Chondrocyte (in vitro differentiated cells): ENCODE results near the gene SLC25A38. TPM values are rescaled to one million over a fixed set of nuclear protein-coding genes. Genes with fewer than 3 reads are reported as not detected.
"Not testable (repeated sequence)": the region's sequence is repeated elsewhere in the genome, so short reads cannot be mapped to it uniquely, and the experiment has no call there.

ENCODE experiments used
- DNase-seq: peaks from one replicate; pipeline ENCODE4 v3.0.0; 2021; ENCODE audit warnings: mixed read lengths, low spot score
- H3K27ac Mint-ChIP-seq: one replicate; pipeline ENCODE4 v1.8.0; 2021; ENCODE audit warnings: mild to moderate bottlenecking, moderate library complexity, mixed read lengths; ENCODE audit not compliant: unreplicated experiment
- H3K27me3 Mint-ChIP-seq: 2 replicates; pipeline ENCODE4 v1.8.0; 2021; ENCODE audit warnings: low read depth, mixed read lengths
- H3K36me3 Mint-ChIP-seq: 2 replicates; pipeline ENCODE4 v1.8.0; 2021; ENCODE audit warnings: low read depth, mixed read lengths
- H3K4me1 Mint-ChIP-seq: 2 replicates; pipeline ENCODE4 v1.8.0; 2021; ENCODE audit warnings: low read depth, mild to moderate bottlenecking, mixed read lengths
- H3K4me3 Mint-ChIP-seq: one replicate; pipeline ENCODE4 v1.8.0; 2021; ENCODE audit warnings: mild to moderate bottlenecking, moderate library complexity, mixed read lengths; ENCODE audit not compliant: unreplicated experiment
- H3K9me3 Mint-ChIP-seq: 2 replicates; pipeline ENCODE4 v1.8.0; 2021; ENCODE audit warnings: low read depth, mixed read lengths
- total RNA-seq: library from RNA; stranded (reverse); gene quantifications from 3 replicates; pipeline ENCODE4 v1.2.1, GENCODE V29; 2021
- TF ChIP-seq, protein P1 (sequence below): fragments of 200-600 bp; sonication (generic); IDR thresholded peaks from 2 replicates; pipeline ENCODE4 v1.5.0; 2021; ENCODE audit warnings: antibody characterized with exemption, mild to moderate bottlenecking, moderate library complexity

The SLC25A38 gene
- total RNA-seq, 1 donor from 2014 or later = 26.5 TPM

- no peak overlapping the region for H3K4me3 Mint-ChIP-seq
- no peak for DNase-seq
- no peaks in the 10 kb centered on the region for H3K9me3 Mint-ChIP-seq
- peaks cover 35% of the 10 kb centered on the region for H3K36me3 Mint-ChIP-seq
- TF ChIP-seq, protein P1, sequence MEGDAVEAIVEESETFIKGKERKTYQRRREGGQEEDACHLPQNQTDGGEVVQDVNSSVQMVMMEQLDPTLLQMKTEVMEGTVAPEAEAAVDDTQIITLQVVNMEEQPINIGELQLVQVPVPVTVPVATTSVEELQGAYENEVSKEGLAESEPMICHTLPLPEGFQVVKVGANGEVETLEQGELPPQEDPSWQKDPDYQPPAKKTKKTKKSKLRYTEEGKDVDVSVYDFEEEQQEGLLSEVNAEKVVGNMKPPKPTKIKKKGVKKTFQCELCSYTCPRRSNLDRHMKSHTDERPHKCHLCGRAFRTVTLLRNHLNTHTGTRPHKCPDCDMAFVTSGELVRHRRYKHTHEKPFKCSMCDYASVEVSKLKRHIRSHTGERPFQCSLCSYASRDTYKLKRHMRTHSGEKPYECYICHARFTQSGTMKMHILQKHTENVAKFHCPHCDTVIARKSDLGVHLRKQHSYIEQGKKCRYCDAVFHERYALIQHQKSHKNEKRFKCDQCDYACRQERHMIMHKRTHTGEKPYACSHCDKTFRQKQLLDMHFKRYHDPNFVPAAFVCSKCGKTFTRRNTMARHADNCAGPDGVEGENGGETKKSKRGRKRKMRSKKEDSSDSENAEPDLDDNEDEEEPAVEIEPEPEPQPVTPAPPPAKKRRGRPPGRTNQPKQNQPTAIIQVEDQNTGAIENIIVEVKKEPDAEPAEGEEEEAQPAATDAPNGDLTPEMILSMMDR = no peak
- peaks cover 8% of the 10 kb centered on the region for H3K4me1 Mint-ChIP-seq
- no peaks in the 10 kb centered on the region for H3K27me3 Mint-ChIP-seq
- no peak overlapping the region for H3K27ac Mint-ChIP-seq
These were observed 31.3 kb downstream of the SLC25A38 start for GRCh38 chr3:39414421-39414907.

DNA sequence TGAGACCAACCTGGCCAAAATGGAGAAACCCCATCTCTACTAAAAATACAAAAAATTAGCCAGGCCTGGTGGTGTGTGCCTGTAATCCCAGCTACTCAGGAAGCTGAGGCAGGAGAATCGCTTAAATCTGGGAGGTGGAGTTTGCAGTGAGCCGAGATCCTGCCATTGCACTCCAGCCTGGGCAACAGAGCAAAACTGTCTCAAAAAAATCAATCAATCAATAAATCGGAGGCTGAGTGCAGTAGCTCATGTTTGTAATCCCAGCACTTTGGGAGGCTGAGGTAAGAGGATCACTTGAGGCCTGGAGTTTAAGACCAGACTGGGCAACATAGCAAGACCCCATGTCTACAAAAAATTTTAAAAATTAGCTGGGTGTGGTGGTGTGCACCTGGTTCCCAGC lies 32.1 kb downstream of the SLC25A38 start:
- not testable (repeated sequence) for H3K27me3 Mint-ChIP-seq, H3K9me3 Mint-ChIP-seq, H3K4me1 Mint-ChIP-seq, DNase-seq, H3K27ac Mint-ChIP-seq, H3K4me3 Mint-ChIP-seq
- peaks cover 30% of the 10 kb centered on the region for H3K36me3 Mint-ChIP-seq

DNA sequence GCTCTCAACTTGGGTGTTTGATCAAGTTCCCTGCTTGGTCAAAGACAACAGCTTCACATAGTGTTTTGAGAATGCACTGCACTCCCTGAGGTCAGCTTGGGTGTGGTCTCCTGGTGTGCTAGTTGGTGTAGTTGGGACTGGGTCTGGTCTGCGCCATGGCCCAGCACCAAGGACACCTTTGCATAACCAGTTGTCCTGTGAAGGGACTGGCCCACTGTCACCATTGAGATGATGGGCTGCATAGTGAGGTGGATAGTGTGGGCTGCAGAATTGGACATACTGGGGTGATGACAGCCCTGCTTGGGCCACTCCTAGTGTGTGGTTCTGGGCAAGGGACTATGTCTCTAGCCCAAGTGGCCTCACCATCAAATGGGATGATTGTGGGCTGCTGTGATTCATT lies 32.8 kb downstream of the SLC25A38 start:
- Mint-ChIP-seq H3K27ac (no peak overlapping the region), H3K4me3 (no peak overlapping the region), H3K36me3 (peaks cover 26% of the 10 kb centered on the region), H3K9me3 (no peaks in the 10 kb centered on the region), H3K27me3 (no peaks in the 10 kb centered on the region), H3K4me1 (no peaks in the 10 kb centered on the region)
- DNase-seq = no peak
- TF ChIP-seq, protein P1 = no peak

- not testable (repeated sequence) for H3K9me3 Mint-ChIP-seq, H3K4me3 Mint-ChIP-seq, DNase-seq, H3K27ac Mint-ChIP-seq, H3K27me3 Mint-ChIP-seq, H3K4me1 Mint-ChIP-seq
- H3K36me3 Mint-ChIP-seq = peaks cover 17% of the 10 kb centered on the region
These were observed 33.8 kb downstream of the SLC25A38 start for GRCh38 chr3:39416998-39417397.

GRCh38 chr3:39418556-39419225 lies 35.5 kb downstream of the SLC25A38 start:
- H3K36me3 Mint-ChIP-seq, H3K27ac Mint-ChIP-seq, H3K9me3 Mint-ChIP-seq, H3K4me3 Mint-ChIP-seq, DNase-seq, H3K27me3 Mint-ChIP-seq, H3K4me1 Mint-ChIP-seq: not testable (repeated sequence)

- no peaks in the 10 kb centered on the region for H3K9me3 Mint-ChIP-seq
- no peaks in the 10 kb centered on the region for H3K36me3 Mint-ChIP-seq
- DNase-seq = no peak
- no peak overlapping the region for H3K4me3 Mint-ChIP-seq
- TF ChIP-seq, protein P1 = no peak
- no peaks in the 10 kb centered on the region for H3K27me3 Mint-ChIP-seq
- no peak overlapping the region for H3K27ac Mint-ChIP-seq
- H3K4me1 Mint-ChIP-seq = no peaks in the 10 kb centered on the region
These were observed 36.7 kb downstream of the SLC25A38 start for GRCh38 chr3:39419742-39420315.

GRCh38 chr3:39420543-39420942 lies 37.4 kb downstream of the SLC25A38 start:
- DNase-seq = no peak
- Mint-ChIP-seq H3K27ac (no peak overlapping the region), H3K4me3 (no peak overlapping the region), H3K27me3 (no peaks in the 10 kb centered on the region), H3K9me3 (no peaks in the 10 kb centered on the region), H3K4me1 (no peaks in the 10 kb centered on the region), H3K36me3 (no peaks in the 10 kb centered on the region)
- TF ChIP-seq, protein P1 = no peak
